Ovary (tissue), 9 donors: ENCODE measurements around the gene TPRG1. TPM values are rescaled to one million over a fixed set of nuclear protein-coding genes. Genes with fewer than 3 reads are reported as not detected.

Experiments used
- DNase-seq, 5 donors: peaks; one replicate each; pipeline ENCODE4 v3.0.0-alpha.2; 2019 to 2020
- H3K27ac ChIP-seq, 2 donors: fragments of 200-600 bp; one replicate each; pipeline versions ENCODE4 v1.5.1 to v1.8.0; 2019 to 2022
- H3K27me3 ChIP-seq: fragments of 200-600 bp; one replicate; pipeline ENCODE4 v1.8.0; 2022
- H3K36me3 ChIP-seq: fragments of 200-600 bp; sonication (generic); one replicate; pipeline ENCODE4 v1.5.1; 2019
- H3K4me1 ChIP-seq: one replicate; pipeline ENCODE4 v1.8.1; 2013; ENCODE audit warnings: mild to moderate bottlenecking, moderate library complexity; ENCODE audit not compliant: insufficient read depth
- H3K4me3 ChIP-seq: fragments of 200-600 bp; sonication (generic); one replicate; pipeline ENCODE4 v1.5.1; 2017
- H3K9me3 ChIP-seq, 2 donors: fragments of 200-600 bp in 1 of 2; sonication (generic) in 1 of 2; one replicate each; pipeline versions ENCODE4 v1.5.1 to v1.8.1; 2013 to 2019; ENCODE audit warnings: mild to moderate bottlenecking in 1 of 2, moderate library complexity in 1 of 2
- EP300 ChIP-seq: sonication (generic); formaldehyde crosslinking; IDR thresholded peaks from one replicate; pipeline ENCODE4 v1.6.1; 2017; ENCODE audit warnings: antibody characterized with exemption
- POLR2A ChIP-seq: fragments of 450-650 bp; IDR thresholded peaks from one replicate; pipeline ENCODE4 v1.6.1; 2017; ENCODE audit warnings: antibody characterized with exemption, mild to moderate bottlenecking, moderate library complexity
- WGBS, 3 donors: extraction: QIAGEN DNeasy Blood & Tissue Kit in 1 of 3; methylation state at CpG; one replicate each; pipeline versions ENCODE4 v1.1.5 to v1.1.7; 2013 to 2017; 5-methylcytosine and 5-hydroxymethylcytosine counted together
- intact Hi-C, 4 donors: fragments of 100-400 bp; cut with DNase I; formaldehyde crosslinking; loops; one replicate each; pipeline versions ENCODE4 v1.11.0 to v1.15.1; 2022 to 2023
- polyA plus RNA-seq, 2 donors: library from polyadenylated mRNA; stranded (reverse); fragments of 200-250 nt in 1 of 2; fragments of 350-450 nt in 1 of 2; fragmentation: Illumina TruSeq in 1 of 2; extraction: RNeasy Lipid Tissue Mini Kit (QIAGEN cat#74804) in 1 of 2; gene quantifications; one replicate each; pipeline ENCODE4 v1.2.3, GENCODE V29; 2013 to 2014
- total RNA-seq, 7 donors: library from RNA; depleted of rRNA in 2 of 7; stranded (reverse); fragments of >200 nt in 2 of 7; fragmentation: NEBNext Ultra II Directional in 3 of 7; extraction: Animal tissue kit (Norgen Biotek cat#: 25700) in 3 of 7; gene quantifications; one replicate each; pipeline versions ENCODE4 v1.1.0 to v1.2.4, GENCODE V29; 2016 to 2023
- TF ChIP-seq, protein P1 (sequence below), 3 donors: fragments of 450-650 bp in 2 of 3; fragments of 200-600 bp in 1 of 3; IDR thresholded peaks; one replicate each; pipeline versions ENCODE4 v1.5.1 to v1.8.0; 2016 to 2022; ENCODE audit warnings: antibody characterized with exemption in 3 of 3, mild to moderate bottlenecking in 1 of 3
- donor health status: DM: no; HTN: no; CAD: no; lungs with moderate emphysema.
- donor health status: DM: no; HTN: no; CAD: no.
- donor health status: Bipolar disorder and iron deficiency.
- donor health status: DM: yes; HTN: yes; CAD: no.
- donor health status: DM: no; HTN: no; CAD: no.
- donor health status: DM: yes; HTN: yes; CAD: no.

Gene TPRG1
- total and polyA plus RNA-seq, 9 donors: 1.9 to 20.2 (median 7.5) TPM

DNA sequence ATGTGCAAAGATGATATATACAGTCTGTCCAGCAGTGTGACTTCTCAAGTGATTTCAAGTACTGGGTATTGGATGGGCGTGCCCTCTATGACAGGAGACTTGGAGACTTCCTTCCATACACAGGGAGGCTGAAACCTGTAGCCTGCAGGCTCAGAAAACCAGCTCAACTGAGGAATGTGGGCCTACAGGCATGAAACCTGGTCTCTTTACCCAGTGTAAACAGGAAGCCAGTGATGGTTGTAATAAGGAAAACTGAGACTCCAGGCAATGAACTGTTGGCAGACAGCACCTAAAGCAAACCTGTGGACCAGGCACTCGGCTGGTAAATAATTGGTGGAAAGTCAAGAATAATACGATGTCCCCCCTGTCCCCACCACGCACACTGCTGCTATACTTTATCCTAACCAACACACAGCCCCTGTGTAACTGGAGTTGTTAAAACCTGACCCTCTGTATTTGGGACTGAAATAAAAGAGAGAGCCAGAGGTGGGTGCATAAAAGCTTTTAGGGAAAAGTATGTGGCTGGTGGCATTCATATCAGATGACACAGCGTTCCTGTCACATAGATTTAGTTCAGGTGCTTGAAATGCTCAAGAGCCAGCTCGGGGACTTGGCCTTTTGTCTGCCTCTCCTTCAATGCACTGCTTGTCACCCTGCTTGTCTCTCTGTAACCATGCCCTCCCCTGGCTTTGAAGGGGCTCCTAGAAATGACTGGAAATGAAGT is 144.7 kb downstream of the TPRG1 start:
- Histone ChIP-seq H3K27me3 (no peaks in the 10 kb centered on the region), H3K4me1 (no peaks in the 10 kb centered on the region), H3K9me3 (no peaks in the 10 kb centered on the region), H3K36me3 (no peaks in the 10 kb centered on the region), H3K4me3 (no peak overlapping the region), H3K27ac (no peak overlapping the region)
- WGBS, 3 donors: 86 to 93% (median 90%) methylated on average over 6 of the region's 6 CpGs
- TF ChIP-seq EP300 (no peak), POLR2A (no peak)
- TF ChIP-seq, protein P1, sequence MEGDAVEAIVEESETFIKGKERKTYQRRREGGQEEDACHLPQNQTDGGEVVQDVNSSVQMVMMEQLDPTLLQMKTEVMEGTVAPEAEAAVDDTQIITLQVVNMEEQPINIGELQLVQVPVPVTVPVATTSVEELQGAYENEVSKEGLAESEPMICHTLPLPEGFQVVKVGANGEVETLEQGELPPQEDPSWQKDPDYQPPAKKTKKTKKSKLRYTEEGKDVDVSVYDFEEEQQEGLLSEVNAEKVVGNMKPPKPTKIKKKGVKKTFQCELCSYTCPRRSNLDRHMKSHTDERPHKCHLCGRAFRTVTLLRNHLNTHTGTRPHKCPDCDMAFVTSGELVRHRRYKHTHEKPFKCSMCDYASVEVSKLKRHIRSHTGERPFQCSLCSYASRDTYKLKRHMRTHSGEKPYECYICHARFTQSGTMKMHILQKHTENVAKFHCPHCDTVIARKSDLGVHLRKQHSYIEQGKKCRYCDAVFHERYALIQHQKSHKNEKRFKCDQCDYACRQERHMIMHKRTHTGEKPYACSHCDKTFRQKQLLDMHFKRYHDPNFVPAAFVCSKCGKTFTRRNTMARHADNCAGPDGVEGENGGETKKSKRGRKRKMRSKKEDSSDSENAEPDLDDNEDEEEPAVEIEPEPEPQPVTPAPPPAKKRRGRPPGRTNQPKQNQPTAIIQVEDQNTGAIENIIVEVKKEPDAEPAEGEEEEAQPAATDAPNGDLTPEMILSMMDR (IDR thresholded peaks at IDR 0.05): no peak
- intact Hi-C loops: no loop called here
- no peak for DNase-seq

DNA sequence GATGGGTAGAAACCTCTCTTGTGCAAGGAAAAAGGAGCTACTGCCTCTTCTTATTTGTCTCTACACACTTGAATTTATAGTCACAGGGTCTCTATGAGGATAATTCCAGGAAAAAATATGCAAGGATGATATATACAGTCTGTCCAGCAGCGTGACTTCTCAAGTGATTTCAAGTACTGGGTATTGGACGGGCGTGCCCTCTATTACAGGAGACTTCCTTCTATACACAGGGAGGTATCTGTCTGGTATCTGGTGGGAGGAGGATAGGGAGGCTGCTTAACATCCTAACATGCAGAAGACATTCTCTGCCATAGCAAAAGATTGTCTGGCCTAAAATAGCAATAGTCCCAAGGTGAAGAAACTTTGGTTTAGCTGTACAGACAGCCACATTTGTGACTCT is 146.1 kb downstream of the TPRG1 start:
- Histone ChIP-seq H3K27me3 (no peaks in the 10 kb centered on the region), H3K4me1 (no peaks in the 10 kb centered on the region), H3K36me3 (no peaks in the 10 kb centered on the region), H3K4me3 (no peak overlapping the region), H3K27ac (no peak overlapping the region), H3K9me3 (no peaks in the 10 kb centered on the region)
- WGBS, 3 donors: 76 to 77% (median 76%) methylated on average over 3 of the region's 3 CpGs
- intact Hi-C loops: no loop called here
- TF ChIP-seq EP300 (no peak), POLR2A (no peak)
- TF ChIP-seq, protein P1 (IDR thresholded peaks at IDR 0.05): no peak
- no peak for DNase-seq

DNA sequence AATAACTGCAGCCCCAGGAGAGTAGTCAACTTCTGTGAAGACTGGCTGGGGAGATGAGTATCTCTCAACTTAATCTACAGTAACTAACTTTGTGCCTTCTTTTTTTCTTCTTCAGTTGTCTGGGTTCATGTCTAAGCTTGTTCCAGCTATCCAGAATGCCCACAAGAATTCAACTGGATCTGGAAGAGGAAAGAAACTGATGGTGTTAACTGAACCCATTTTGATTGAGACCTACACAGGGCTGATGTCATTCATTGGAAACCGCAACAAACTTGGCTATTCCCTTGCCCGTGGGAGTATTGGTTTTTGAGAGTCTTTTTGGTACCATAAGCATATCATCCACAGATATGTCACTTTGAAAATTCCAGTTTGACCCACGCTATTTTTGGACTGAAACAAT is 148.7 kb downstream of the TPRG1 start:
- DNase-seq: no peak
- TF ChIP-seq EP300 (no peak), POLR2A (no peak)
- TF ChIP-seq, protein P1 (IDR thresholded peaks at IDR 0.05): no peak
- no peaks in the 10 kb centered on the region for H3K27me3 ChIP-seq
- H3K4me3 ChIP-seq: no peak overlapping the region
- H3K4me1 ChIP-seq: no peaks in the 10 kb centered on the region
- H3K27ac ChIP-seq: no peak overlapping the region
- intact Hi-C loops: no loop called here
- H3K9me3 ChIP-seq: no peaks in the 10 kb centered on the region
- WGBS, 3 donors: 93 to 96% (median 93%) methylated on average over 3 of the region's 3 CpGs
- H3K36me3 ChIP-seq: no peaks in the 10 kb centered on the region

DNA sequence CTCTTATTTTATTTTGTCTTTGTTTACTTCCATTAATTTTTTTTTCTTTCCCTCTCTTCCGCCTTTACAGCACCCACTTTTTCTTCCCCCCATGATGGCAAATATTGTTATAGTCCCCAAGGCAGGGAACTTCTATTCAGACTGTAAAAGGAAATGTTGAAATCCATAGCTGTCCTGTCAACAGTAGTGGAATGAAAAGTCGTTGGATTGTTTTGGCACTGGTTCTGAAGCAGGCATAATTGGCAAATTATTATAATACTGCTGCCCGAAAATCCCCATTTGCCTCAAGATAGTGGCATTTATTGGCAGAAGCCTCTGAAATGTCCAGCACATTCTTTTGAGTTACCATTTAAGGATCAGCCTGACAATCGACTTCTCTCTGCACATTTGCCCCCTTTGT is 150.6 kb downstream of the TPRG1 start:
- DNase-seq: no peak
- Histone ChIP-seq H3K4me1 (no peaks in the 10 kb centered on the region), H3K36me3 (no peaks in the 10 kb centered on the region), H3K27me3 (no peaks in the 10 kb centered on the region), H3K27ac (no peak overlapping the region), H3K9me3 (no peaks in the 10 kb centered on the region), H3K4me3 (no peak overlapping the region)
- WGBS, 3 donors: 70 to 79% (median 79%) methylated on average over 4 of the region's 4 CpGs
- TF ChIP-seq EP300 (no peak), POLR2A (no peak)
- TF ChIP-seq, protein P1 (IDR thresholded peaks at IDR 0.05): no peak
- intact Hi-C loops: no loop called here
